ENCODE results near the gene IL1R2. TPM values are rescaled to one million over a fixed set of nuclear protein-coding genes. Genes with fewer than 3 reads are reported as not detected.
A peak's percentile ranks its signal among the peaks of the same experiment; 100 is the strongest.

Gene IL1R2
- total and polyA plus RNA-seq, 2 of the 13 experiments (the other 11 are each of a cell fraction or from before 2014, with no cell fraction given) = 3.6 to 7.3 TPM

- TF ChIP-seq SRY (CRISPR knock-in tag; IDR thresholded peaks at IDR 0.05) (no peak), CBX1 (IDR thresholded peaks at IDR 0.05; ENCODE audit: low read depth) (no peak), ZNF431 (CRISPR knock-in tag; IDR thresholded peaks at IDR 0.05; ENCODE audit: borderline replicate concordance, low read depth) (0 out of 2 replicates have a peak, but pooled peaks have one; percentile 18), ZSCAN9 (CRISPR knock-in tag; IDR thresholded peaks at IDR 0.05; ENCODE audit: borderline replicate concordance) (peak; percentile 97; the same call in 1 of the 2 replicates), SAFB2 (CRISPR knock-in tag; IDR thresholded peaks at IDR 0.05; ENCODE audit: borderline replicate concordance, low read depth) (peak; percentile 81; the same call in 1 of the 2 replicates), TCF7L2 (IDR thresholded peaks at IDR 0.05; ENCODE audit: low read depth, low read length) (peak; percentile 98), PRDM15 (CRISPR knock-in tag; IDR thresholded peaks at IDR 0.05) (no peak), IKZF4 (CRISPR knock-in tag; IDR thresholded peaks at IDR 0.05; ENCODE audit: borderline replicate concordance, low read depth, not compliant biosample characterization) (no peak), ZNF577 (CRISPR knock-in tag; IDR thresholded peaks at IDR 0.05; ENCODE audit: borderline replicate concordance, low read depth) (no peak), ATF1 (CRISPR knock-in tag; IDR thresholded peaks at IDR 0.05) (peak; percentile 60; the same call in 1 of the 2 replicates), NFIC (IDR thresholded peaks at IDR 0.05; ENCODE audit: low read length) (peak; percentile 99), KLF6 (CRISPR knock-in tag; IDR thresholded peaks at IDR 0.05) (peak; percentile 97), ZNF329 (CRISPR knock-in tag; IDR thresholded peaks at IDR 0.05; ENCODE audit: low read depth) (0 out of 2 replicates have a peak, but pooled peaks have one; percentile 37), GABPB1 (CRISPR knock-in tag; IDR thresholded peaks at IDR 0.05) (peak; percentile 37; the same call in 1 of the 2 replicates), FOXK1 (CRISPR knock-in tag; IDR thresholded peaks at IDR 0.05; ENCODE audit: borderline replicate concordance, low read depth) (peak; percentile 98), ZNF652 (CRISPR knock-in tag; IDR thresholded peaks at IDR 0.05; ENCODE audit: borderline replicate concordance, low read depth) (peak; percentile 87), ZKSCAN5 (CRISPR knock-in tag; IDR thresholded peaks at IDR 0.05) (no peak), TSC22D2 (CRISPR knock-in tag; IDR thresholded peaks at IDR 0.05; ENCODE audit: borderline replicate concordance) (0 out of 2 replicates have a peak, but pooled peaks have one; percentile 69), ISX (CRISPR knock-in tag; conservative IDR thresholded peaks at IDR 0.05) (no peak), SMARCE1 (IDR thresholded peaks at IDR 0.05; ENCODE audit: borderline replicate concordance) (no peak), HIVEP1 (CRISPR knock-in tag; IDR thresholded peaks at IDR 0.05) (peak; percentile 54; the same call in 1 of the 2 replicates), GTF3A (CRISPR knock-in tag; conservative IDR thresholded peaks at IDR 0.05) (0 out of 2 replicates have a peak, but pooled peaks have one; percentile 32)
- TF ChIP-seq, protein P1, sequence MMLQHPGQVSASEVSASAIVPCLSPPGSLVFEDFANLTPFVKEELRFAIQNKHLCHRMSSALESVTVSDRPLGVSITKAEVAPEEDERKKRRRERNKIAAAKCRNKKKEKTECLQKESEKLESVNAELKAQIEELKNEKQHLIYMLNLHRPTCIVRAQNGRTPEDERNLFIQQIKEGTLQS (CRISPR knock-in tag; IDR thresholded peaks at IDR 0.05) = no peak
- TF ChIP-seq, protein P2, sequence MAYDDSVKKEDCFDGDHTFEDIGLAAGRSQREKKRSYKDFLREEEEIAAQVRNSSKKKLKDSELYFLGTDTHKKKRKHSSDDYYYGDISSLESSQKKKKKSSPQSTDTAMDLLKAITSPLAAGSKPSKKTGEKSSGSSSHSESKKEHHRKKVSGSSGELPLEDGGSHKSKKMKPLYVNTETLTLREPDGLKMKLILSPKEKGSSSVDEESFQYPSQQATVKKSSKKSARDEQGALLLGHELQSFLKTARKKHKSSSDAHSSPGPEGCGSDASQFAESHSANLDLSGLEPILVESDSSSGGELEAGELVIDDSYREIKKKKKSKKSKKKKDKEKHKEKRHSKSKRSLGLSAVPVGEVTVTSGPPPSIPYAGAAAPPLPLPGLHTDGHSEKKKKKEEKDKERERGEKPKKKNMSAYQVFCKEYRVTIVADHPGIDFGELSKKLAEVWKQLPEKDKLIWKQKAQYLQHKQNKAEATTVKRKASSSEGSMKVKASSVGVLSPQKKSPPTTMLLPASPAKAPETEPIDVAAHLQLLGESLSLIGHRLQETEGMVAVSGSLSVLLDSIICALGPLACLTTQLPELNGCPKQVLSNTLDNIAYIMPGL (CRISPR knock-in tag; IDR thresholded peaks at IDR 0.05; ENCODE audit: borderline replicate concordance in 1 of 2, low read depth in 1 of 2) = peak in 1 of 2 experiments; percentile 57; a peak in 1 of 4 replicates
Measured at GRCh38 chr2:102057502-102058292, 65.9 kb downstream of the IL1R2 start (continued).
